Embryonic facial prominence (tissue), 1 donor: ENCODE measurements around the gene CMYA5.

ENCODE experiments used
- DNase-seq: peaks from one replicate; pipeline ENCODE4 v3.0.0-alpha.2; 2016; ENCODE audit errors: extremely low spot score

Gene CMYA5

GRCh38 chr5:79834754-79835714, 145.4 kb downstream of the CMYA5 start:
- DNase-seq: no peak

- no peak for DNase-seq
These were observed 148.3 kb downstream of the CMYA5 start for GRCh38 chr5:79837761-79838551.

GRCh38 chr5:79840084-79840990, 150.7 kb downstream of the CMYA5 start:
- DNase-seq: no peak

GRCh38 chr5:79841172-79841571, 151.5 kb downstream of the CMYA5 start:
- DNase-seq: no peak

- DNase-seq: no peak
These were observed 152.6 kb downstream of the CMYA5 start for GRCh38 chr5:79842006-79842881.

- DNase-seq: no peak
These were observed 153.4 kb downstream of the CMYA5 start for GRCh38 chr5:79842991-79843390.

GRCh38 chr5:79843450-79844388, 154.1 kb downstream of the CMYA5 start:
- DNase-seq: no peak

- no peak for DNase-seq
These were observed 154.9 kb downstream of the CMYA5 start for GRCh38 chr5:79844571-79844970.

GRCh38 chr5:79845448-79846197, 156.0 kb downstream of the CMYA5 start:
- no peak for DNase-seq

- no peak for DNase-seq
These were observed 156.5 kb downstream of the CMYA5 start for GRCh38 chr5:79846198-79846521.

- no peak for DNase-seq
These were observed 157.9 kb downstream of the CMYA5 start for GRCh38 chr5:79847561-79847960.

GRCh38 chr5:79849061-79849460, 159.4 kb downstream of the CMYA5 start:
- DNase-seq: no peak
